Bronchial epithelial cell (primary cell): ENCODE measurements around the gene PSENEN. TPM values are rescaled to one million over a fixed set of nuclear protein-coding genes. Genes with fewer than 3 reads are reported as not detected.

Experiments
- DNase-seq: peaks from one replicate; pipeline ENCODE4 v3.0.0-alpha.2; 2010; ENCODE audit warnings: low read depth
- FAIRE-seq: peaks from 2 replicates; lab custom pipeline; 2011; peaks lifted over from hg19 to GRCh38; lab: Jason Lieb, UNC
- H3K27me3 ChIP-seq: 2 replicates; pipeline ENCODE4 v1.5.1; 2011; ENCODE audit warnings: low read length; ENCODE audit not compliant: control insufficient read depth, insufficient read depth
- H3K36me3 ChIP-seq: 2 replicates; pipeline ENCODE4 v1.5.1; 2011; ENCODE audit warnings: low read length; ENCODE audit not compliant: control insufficient read depth, insufficient read depth
- H3K4me3 ChIP-seq: 2 replicates; pipeline ENCODE4 v1.5.1; 2011; ENCODE audit warnings: mild to moderate bottlenecking, low read depth, low read length, control low read depth
- CTCF ChIP-seq: IDR thresholded peaks from 2 replicates; pipeline ENCODE4 v1.5.1; 2011; ENCODE audit warnings: mild to moderate bottlenecking, moderate library complexity, low read length, control low read depth, inconsistent platforms; ENCODE audit not compliant: insufficient read depth, severe bottlenecking
- total RNA-seq: library from RNA; depleted of rRNA; stranded (reverse); fragments of >200 nt; gene quantifications from 2 replicates; pipeline ENCODE4 v1.2.1, GENCODE V29; 2014

PSENEN gene
- total RNA-seq, 1 donor from 2014 or later = 7.9 TPM

GRCh38 chr19:35781650-35782049 lies 36.2 kb downstream of the PSENEN start:
- Histone ChIP-seq H3K4me3 (no peak overlapping the region), H3K36me3 (no peaks in the 10 kb centered on the region), H3K27me3 (no peaks in the 10 kb centered on the region)
- TF ChIP-seq CTCF = no peak
- DNase-seq (no peak), FAIRE-seq (no peak)

GRCh38 chr19:35782589-35782988 lies 37.1 kb downstream of the PSENEN start:
- Histone ChIP-seq H3K27me3 (no peaks in the 10 kb centered on the region), H3K36me3 (no peaks in the 10 kb centered on the region), H3K4me3 (no peak overlapping the region)
- no peak for TF ChIP-seq CTCF
- DNase-seq = no peak
- no peak for FAIRE-seq

- Histone ChIP-seq H3K27me3 (no peaks in the 10 kb centered on the region), H3K36me3 (no peaks in the 10 kb centered on the region), H3K4me3 (no peak overlapping the region)
- FAIRE-seq (no peak), DNase-seq (no peak)
- no peak for TF ChIP-seq CTCF
Measured at GRCh38 chr19:35783469-35784434, 38.3 kb downstream of the PSENEN start.

GRCh38 chr19:35784503-35785338 lies 39.3 kb downstream of the PSENEN start:
- TF ChIP-seq CTCF = no peak
- DNase-seq = no peak
- Histone ChIP-seq H3K36me3 (no peaks in the 10 kb centered on the region), H3K27me3 (no peaks in the 10 kb centered on the region), H3K4me3 (no peak overlapping the region)
- FAIRE-seq = no peak

- Histone ChIP-seq H3K4me3 (no peak overlapping the region), H3K27me3 (no peaks in the 10 kb centered on the region), H3K36me3 (no peaks in the 10 kb centered on the region)
- no peak for TF ChIP-seq CTCF
- FAIRE-seq (no peak), DNase-seq (no peak)
Measured at GRCh38 chr19:35785339-35785627, 39.8 kb downstream of the PSENEN start.
